ENCODE measurements around the gene ERICH6B. TPM values are rescaled to one million over a fixed set of nuclear protein-coding genes. Genes with fewer than 3 reads are reported as not detected.
"Not testable (repeated sequence)": the region's sequence is repeated elsewhere in the genome, so short reads cannot be mapped to it uniquely, and the experiment has no call there.

ERICH6B gene
- not detected for total RNA-seq

DNA sequence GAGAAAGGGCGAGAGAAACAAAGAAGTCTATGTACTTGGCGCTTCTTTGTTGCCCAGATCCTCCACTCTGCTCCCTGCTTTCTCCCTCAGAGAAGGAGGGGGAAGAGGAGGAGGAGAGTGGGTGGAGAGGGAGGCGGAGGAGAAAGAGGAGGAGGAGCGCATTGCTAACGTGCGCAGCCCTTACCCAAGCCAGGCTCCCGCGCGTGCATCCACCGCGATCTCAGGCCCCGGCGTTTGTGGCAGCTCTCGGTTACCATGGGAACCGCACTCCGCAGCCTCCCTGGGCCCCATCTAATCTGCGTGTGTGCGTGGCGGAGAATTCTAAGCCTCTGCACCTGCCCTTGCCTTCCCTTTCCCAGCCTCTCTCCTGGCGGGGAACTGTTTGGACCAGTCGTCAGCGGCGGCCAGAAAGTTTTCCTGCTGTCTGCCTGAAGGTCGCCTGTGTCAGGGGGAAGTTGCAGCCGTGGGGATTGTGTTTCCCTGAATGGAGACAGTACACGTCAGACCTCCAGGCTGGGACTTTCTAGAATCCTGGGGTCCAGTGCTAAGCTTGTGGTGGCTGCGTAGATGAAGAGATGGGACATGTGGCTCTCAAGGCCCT, at the start of gene ERICH6B:
ERICH6B (minus strand) TSS at position 239 of the 601 bp plus-strand sequence. CDS start 18,734 bp downstream, outside the sequence.
- no peak for DNase-seq (ENCODE audit: low spot score)

GRCh38 chr13:45662903-45663302, 47.4 kb upstream of the ERICH6B start:
- not testable (repeated sequence) for DNase-seq (ENCODE audit: low spot score)

DNA sequence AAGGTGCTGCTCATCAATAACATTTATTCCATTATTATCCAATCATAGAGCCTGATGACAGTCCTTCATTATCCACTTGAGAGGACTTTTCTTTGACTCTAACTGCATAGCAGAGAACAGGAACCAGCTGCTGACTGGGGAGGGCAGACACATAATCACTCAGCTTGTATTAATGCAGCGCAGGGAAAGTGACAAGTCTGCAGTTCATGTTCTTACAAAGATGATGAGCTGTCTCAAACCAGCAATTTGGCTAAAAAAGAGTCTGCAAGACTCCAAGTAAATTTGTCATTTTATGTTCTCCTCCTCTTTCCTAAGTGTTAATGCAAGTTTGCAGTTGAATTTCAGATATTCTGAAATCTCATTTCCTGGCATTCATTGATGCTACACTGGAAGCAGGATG, 46.6 kb upstream of the ERICH6B start:
- DNase-seq (ENCODE audit: low spot score), result no peak

GRCh38 chr13:45660458-45660857, 44.9 kb upstream of the ERICH6B start:
- DNase-seq (ENCODE audit: low spot score), result not testable (repeated sequence)

DNA sequence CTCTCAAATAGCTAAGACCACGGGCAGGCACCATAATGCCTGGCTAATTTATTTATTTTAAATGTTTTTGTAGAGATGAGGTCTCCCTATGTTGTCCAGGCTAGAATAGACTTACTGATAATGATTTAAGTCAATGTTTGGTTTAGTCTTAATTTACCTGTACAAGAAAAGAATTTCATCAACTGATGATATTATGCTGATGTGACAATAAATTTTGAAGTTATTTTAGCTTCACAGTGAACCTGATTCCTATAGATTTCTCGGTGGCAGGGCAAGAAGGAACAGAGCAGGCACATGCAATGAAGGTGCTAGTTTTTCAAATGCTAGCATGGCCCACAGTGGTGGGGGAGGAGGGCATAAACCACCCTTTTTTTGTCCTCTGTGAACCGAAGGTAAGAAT, 44.0 kb upstream of the ERICH6B start:
- DNase-seq (ENCODE audit: low spot score), result no peak

DNA sequence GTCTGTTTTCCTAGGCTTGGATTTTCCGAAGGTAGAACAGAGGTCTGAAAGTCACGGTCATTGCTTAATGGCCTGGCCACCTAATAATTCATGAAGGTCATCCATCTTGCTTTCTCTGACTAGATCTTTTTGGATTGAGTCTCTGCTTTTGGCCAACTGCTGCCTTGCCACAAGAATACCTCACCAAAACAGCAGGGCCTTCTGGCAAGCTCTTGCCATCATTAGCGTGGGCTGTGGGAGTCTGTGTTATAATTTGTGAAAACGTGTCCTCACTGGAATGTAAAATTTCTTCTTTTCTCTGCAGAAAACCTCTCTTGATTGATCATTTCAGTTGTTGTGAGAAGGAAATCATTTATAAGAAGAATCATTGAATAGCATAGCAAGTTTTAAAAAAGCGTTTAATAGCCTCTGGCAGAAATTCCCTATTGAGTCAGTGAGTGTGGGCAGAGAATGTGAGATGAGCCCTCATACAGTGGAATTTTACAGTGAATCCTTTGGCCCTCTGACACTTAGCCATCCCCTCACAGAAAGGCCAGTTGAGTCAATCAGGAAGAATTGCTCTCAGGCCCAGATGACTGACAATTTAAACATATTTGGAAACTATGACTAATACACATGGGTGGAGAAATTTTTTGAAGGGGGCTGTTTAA, 43.2 kb upstream of the ERICH6B start:
- no peak for DNase-seq (ENCODE audit: low spot score)

DNA sequence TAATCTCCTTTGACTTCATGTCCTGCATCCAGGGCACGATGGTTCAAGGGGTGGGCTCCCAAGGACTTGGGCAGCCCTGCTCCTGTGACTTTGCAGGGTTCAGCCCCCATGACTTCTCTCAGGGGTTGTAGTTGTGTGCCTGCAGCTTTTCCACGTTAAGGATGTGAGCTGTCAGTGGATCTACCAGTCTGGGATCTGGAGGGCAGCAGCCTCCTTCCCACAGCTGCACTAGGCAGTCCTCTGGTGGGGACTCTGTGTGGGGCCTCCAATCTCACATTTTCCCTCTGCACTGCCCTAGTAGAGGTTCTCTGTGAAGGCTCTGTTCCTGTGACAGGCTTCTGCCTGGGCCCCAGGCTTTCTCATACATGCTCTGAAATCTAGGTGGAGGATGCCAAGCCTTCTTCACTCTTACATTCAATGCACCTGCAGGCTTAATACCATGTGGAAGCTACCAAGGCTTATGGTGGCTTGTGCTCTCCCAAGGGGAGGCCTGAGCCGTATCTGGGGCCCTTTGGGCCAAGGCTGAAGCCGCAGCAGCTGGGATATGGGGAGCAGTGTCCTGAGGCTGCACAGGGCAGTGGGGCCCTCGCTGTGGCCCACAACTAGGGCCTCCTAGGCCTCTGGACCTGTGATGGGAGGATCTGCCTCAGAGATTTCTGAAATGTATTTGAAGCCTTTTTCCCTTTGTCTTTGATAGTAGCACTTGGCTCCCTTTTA, 39.3 kb upstream of the ERICH6B start:
- no peak for DNase-seq (ENCODE audit: low spot score)

DNA sequence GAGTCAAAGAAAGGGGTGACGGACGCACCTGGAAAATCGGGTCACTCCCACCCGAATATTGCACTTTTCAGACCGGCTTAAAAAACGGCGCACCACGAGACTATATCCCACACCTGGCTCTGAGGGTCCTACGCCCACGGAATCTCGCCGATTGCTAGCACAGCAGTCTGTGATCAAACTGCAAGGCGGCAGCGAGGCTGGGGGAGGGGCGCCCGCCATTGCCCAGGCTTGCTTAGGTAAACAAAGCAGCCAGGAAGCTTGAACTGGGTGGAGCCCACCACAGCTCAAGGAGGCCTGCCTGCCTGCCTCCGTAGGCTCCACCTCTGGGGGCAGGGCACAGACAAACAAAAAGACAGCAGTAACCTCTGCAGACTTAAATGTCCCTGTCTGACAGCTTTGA, 29.7 kb upstream of the ERICH6B start:
- DNase-seq (ENCODE audit: low spot score), result not testable (repeated sequence)

DNA sequence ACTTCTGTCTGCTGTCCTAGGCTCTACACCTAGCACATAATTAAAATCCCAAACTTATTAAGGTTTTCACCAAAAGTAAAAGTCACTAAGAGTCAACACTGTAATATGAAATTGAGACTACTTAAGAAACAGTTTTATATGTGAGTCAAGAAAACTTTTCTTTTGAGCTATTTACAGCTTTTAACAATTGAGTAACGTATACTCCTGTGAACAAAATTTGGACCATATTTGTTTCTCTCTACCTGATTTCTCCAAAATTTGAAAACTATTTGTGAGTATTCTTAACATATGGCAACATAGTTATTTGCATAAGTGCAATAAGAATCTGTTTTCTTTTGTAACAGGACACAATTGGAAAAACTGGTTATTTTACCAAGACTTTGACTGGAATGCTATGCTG, 26.6 kb upstream of the ERICH6B start:
- DNase-seq (ENCODE audit: low spot score), result not testable (repeated sequence)

DNA sequence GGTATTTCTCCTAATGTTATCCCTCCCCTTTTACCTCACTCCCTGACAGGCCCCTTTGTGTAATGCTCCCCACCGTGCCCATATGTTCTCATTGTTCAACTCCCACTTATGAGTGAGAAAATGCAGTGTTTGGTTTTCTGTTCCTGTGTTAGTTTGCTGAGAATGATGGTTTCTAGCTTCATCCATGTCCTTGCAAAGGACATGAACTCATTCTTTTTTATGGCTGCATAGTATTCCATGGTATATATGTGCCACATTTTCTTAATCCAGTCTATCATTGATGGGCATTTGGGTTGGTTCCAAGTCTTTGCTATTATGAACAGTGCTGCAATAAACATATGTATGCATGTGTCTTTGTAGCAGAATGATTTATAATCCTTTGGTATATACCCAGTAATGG, 19.8 kb upstream of the ERICH6B start:
- not testable (repeated sequence) for DNase-seq (ENCODE audit: low spot score)

GRCh38 chr13:45630791-45631190, 15.3 kb upstream of the ERICH6B start:
- no peak for DNase-seq (ENCODE audit: low spot score)

GRCh38 chr13:45629940-45630339, 14.4 kb upstream of the ERICH6B start:
- no peak for DNase-seq (ENCODE audit: low spot score)

- no peak for DNase-seq (ENCODE audit: low spot score)
These were observed 12.6 kb upstream of the ERICH6B start for GRCh38 chr13:45628094-45628493.

- DNase-seq (ENCODE audit: low spot score), result no peak
These were observed 12.1 kb upstream of the ERICH6B start for GRCh38 chr13:45627656-45628055.

DNA sequence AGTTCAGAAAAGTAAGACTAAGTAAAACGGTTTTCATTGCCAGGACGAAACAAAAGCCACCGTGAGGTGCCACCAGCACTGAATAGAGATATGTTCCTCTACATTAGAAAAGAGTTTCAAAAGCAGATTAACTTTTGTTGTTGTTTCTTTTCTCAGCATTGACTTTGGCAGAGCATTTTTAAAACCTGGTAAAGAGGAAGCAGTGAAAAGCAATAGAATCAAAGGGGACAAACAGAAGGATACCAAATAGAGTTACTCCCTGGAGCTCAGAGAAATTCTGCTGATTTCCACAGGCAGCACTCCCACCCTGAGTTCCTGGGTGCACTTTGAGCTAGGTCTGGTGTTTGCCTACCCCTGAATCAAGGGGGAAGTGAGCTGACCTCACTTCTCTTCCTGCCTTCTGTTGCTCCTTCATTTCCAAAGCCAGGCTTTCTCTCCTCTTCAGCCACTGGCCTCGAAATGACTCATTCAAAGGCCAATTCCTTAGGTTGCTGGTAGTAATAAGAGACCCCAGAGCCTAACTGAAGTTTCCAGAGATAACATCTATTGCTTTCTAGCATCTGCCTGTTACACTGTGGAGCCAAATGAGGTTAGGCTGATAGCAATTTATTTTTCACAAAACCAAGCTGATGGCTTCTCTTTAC, 11.3 kb upstream of the ERICH6B start:
- DNase-seq (ENCODE audit: low spot score), result no peak

GRCh38 chr13:45623516-45624090, 8.1 kb upstream of the ERICH6B start:
- no peak for DNase-seq (ENCODE audit: low spot score)

DNA sequence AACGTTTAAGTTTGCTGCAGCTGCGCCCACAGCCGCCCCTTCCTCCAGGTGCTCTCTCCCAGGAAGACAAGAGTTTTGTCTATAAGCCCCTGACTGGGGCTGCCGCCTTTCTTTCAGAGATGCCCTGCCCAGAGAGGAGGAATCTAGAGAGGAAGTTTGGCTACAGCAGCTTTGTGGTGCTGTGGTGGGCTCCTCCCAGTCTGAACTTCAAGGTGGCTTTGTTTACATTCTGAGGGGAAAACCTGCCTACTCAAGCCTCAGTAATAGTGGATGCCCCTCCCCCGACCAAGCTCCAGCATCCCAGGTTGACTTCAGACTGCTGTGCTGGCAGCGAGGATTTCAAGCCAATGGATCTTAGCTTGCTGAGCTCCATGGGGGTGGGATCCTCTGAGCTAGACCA, 6.4 kb upstream of the ERICH6B start:
- DNase-seq (ENCODE audit: low spot score), result no peak

DNA sequence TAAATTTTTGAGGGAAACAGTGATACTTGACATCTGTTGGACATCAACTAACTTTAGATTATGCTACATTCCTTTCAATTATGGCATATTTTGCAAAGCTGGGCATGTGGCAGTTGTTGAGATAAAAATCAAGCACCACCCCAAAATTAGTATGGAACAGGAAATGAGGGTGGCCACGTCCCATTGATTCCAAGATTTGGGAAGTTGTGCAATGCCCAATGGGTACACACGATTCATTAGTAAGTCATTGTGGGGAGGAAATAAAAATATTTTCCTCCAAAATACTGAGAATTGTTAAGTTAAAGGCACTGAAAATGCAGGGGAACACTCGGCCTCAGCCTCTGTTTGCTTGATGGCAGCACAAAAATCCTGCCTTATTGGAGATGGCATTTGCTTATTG, 7.6 kb downstream of the ERICH6B start:
- DNase-seq (ENCODE audit: low spot score), result no peak

- no peak for DNase-seq (ENCODE audit: low spot score)
These were observed 10.6 kb downstream of the ERICH6B start for GRCh38 chr13:45604892-45605291.

- DNase-seq (ENCODE audit: low spot score), result no peak
These were observed 12.2 kb downstream of the ERICH6B start for GRCh38 chr13:45603338-45603737.

GRCh38 chr13:45602183-45603170, 13.1 kb downstream of the ERICH6B start:
- no peak for DNase-seq (ENCODE audit: low spot score)

Data from ureter (tissue), 1 donor.